Measurements from ENCODE around the gene EVX1. TPM values are rescaled to one million over a fixed set of nuclear protein-coding genes. Genes with fewer than 3 reads are reported as not detected.

The EVX1 gene
- total and polyA plus RNA-seq, 2 of the 13 experiments (the other 11 are each of a cell fraction or from before 2014, with no cell fraction given) = not detected

- TF ChIP-seq IRF1 (CRISPR knock-in tag; IDR thresholded peaks at IDR 0.05; ENCODE audit: low read depth) = no peak
- TF ChIP-seq PATZ1 (CRISPR knock-in tag; IDR thresholded peaks at IDR 0.05) = no peak
These were observed 3.4 kb downstream of the EVX1 start (continued) for GRCh38 chr7:27245798-27246691.

GRCh38 chr7:27247000-27247399 is 4.4 kb downstream of the EVX1 start:
- Histone ChIP-seq H3K79me2 (ENCODE audit: insufficient read depth, low read length) (no peaks in the 10 kb centered on the region), H3K36me3 (replicated peaks in 1 of 2; ENCODE audit: control insufficient read depth in 1 of 2, insufficient read depth in 2 of 2, low read length in 2 of 2) (no peaks in the 10 kb centered on the region), H3K9ac (ENCODE audit: insufficient read depth, low read depth, low read length) (no peak overlapping the region), H3K9me3 (ENCODE audit: low read length) (no peaks in the 10 kb centered on the region), H3K4me2 (ENCODE audit: low read depth, low read length) (no peak overlapping the region), H4K20me1 (ENCODE audit: insufficient read depth, low read length) (no peaks in the 10 kb centered on the region), H2AFZ (ENCODE audit: low read length) (no peak overlapping the region), H3K27ac (ENCODE audit: extremely low read length, insufficient read depth, low read length) (no peak overlapping the region), H3K27me3 (ENCODE audit: control insufficient read depth in 1 of 2, insufficient read depth in 2 of 2, low read length in 2 of 2) (peaks cover 12 to 83% of the 10 kb centered on the region in 2 experiments), H3K4me3 (replicated peaks in 1 of 3; ENCODE audit: insufficient read depth in 1 of 3, low read depth in 2 of 3, low read length in 3 of 3) (no peak overlapping the region), H3K4me1 (ENCODE audit: insufficient read depth, low read length) (no peaks in the 10 kb centered on the region)
- intact Hi-C loops (cut with micrococcal nuclease; ENCODE audit: unreplicated experiment) (no loop called here), in situ Hi-C loops (cut with HindIII; ENCODE audit: extremely low pct_ligation_motif_present, low pct_unique_long_range_greater_than_20kb) (no loop called here)
- DNase-seq (ENCODE audit: low spot score) (no peak), FAIRE-seq (no peak), ATAC-seq (no peak)
- ChIA-PET POLR2A (no interaction called here), CTCF (ENCODE audit: low intra/inter-chr PET ratio, low total read pairs) (no interaction called here)
- TF ChIP-seq ZSCAN5A (CRISPR knock-in tag; IDR thresholded peaks at IDR 0.05; ENCODE audit: borderline replicate concordance) = no peak
- TF ChIP-seq MTF2 (CRISPR knock-in tag; IDR thresholded peaks at IDR 0.05; ENCODE audit: borderline replicate concordance) = no peak
- TF ChIP-seq ETV5 (CRISPR knock-in tag; IDR thresholded peaks at IDR 0.05; ENCODE audit: borderline replicate concordance) = no peak
- no peak for TF ChIP-seq ZNF768 (CRISPR knock-in tag; IDR thresholded peaks at IDR 0.05)
- WGBS (ENCODE audit: low lambda C conversion rate) = 40% methylated on average over 7 of the region's 7 CpGs
- BruUV-seq (replicated peaks) = no TSS peak
